ENCODE data around the gene KLF5. TPM values are rescaled to one million over a fixed set of nuclear protein-coding genes. Genes with fewer than 3 reads are reported as not detected.

The KLF5 gene
- total and polyA plus RNA-seq, 2 of the 4 experiments (the other 2 are of a cell fraction) = 5.4 to 8.8 TPM

GRCh38 chr13:73096173-73096572 is 37.4 kb downstream of the KLF5 start:
- dilution Hi-C loops (cut with HindIII; ENCODE audit: low sequenced_read_pairs, unreplicated experiment) = no loop called here
- POLR2A ChIA-PET (ENCODE audit: unreplicated experiment) = no interaction called here

More at GRCh38 chr13:73096173-73096572, 37.4 kb downstream of the KLF5 start:
- Histone ChIP-seq H2BK20ac (ENCODE audit: low read depth, low read length) (no peak overlapping the region), H2BK120ac (ENCODE audit: low read depth, low read length) (no peak overlapping the region), H3K56ac (ENCODE audit: extremely low read depth, insufficient read depth, low read length) (no peak overlapping the region), H4K8ac (ENCODE audit: low read depth in 2 of 2, low read length in 2 of 2) (no peak overlapping the region), H2BK5ac (ENCODE audit: low read depth, low read length, poor library complexity, severe bottlenecking) (no peak overlapping the region), H3K79me1 (ENCODE audit: low read depth in 1 of 2, low read length in 2 of 2) (no peaks in the 10 kb centered on the region), H3K4me1 (ENCODE audit: control insufficient read depth, insufficient read depth, low read length) (peaks cover 2% of the 10 kb centered on the region; the same call in 1 of the 2 replicates), H3K4me3 (ENCODE audit: insufficient read depth, low read depth, low read length) (no peak overlapping the region), H3K27ac (ENCODE audit: insufficient read depth, low read length) (no peak overlapping the region), H3K18ac (ENCODE audit: low read depth, low read length) (no peak overlapping the region), H4K91ac (ENCODE audit: insufficient read depth, low read depth, low read length) (no peak overlapping the region), H4K5ac (ENCODE audit: low read depth, low read length) (no peak overlapping the region), H3K14ac (replicated peaks; ENCODE audit: low read depth, low read length) (no peak overlapping the region), H3K4ac (ENCODE audit: low read depth, low read length) (no peak overlapping the region), H2AK5ac (ENCODE audit: low read depth, low read length) (no peak overlapping the region), H3K4me2 (ENCODE audit: low read depth, low read length) (no peak overlapping the region), H3K9me1 (ENCODE audit: insufficient read depth, low read length) (no peaks in the 10 kb centered on the region), H2BK15ac (ENCODE audit: low read depth, low read length) (no peak overlapping the region), H3K23ac (ENCODE audit: low read depth, low read length) (no peak overlapping the region), H3K9ac (ENCODE audit: low read depth, low read length) (no peak overlapping the region), H3K9me3 (ENCODE audit: control insufficient read depth, insufficient read depth, low read length) (no peaks in the 10 kb centered on the region), H3K27me3 (ENCODE audit: control insufficient read depth, insufficient read depth, low read length) (no peaks in the 10 kb centered on the region), H3K36me3 (ENCODE audit: control insufficient read depth, insufficient read depth, low read length) (no peaks in the 10 kb centered on the region), H2AFZ (replicated peaks; ENCODE audit: low read length, poor library complexity) (no peak overlapping the region), H2AK9ac (replicated peaks; ENCODE audit: low read depth, low read length, poor library complexity) (no peak overlapping the region), H4K20me1 (ENCODE audit: insufficient read depth, low read length) (no peaks in the 10 kb centered on the region)
- WGBS, 2 experiments (ENCODE audit: extremely low coverage in 2 of 2, insufficient read length in 1 of 2) = no CpG with 5 or more reads among the region's 2 CpGs
- DNase-seq (peak; percentile 38), ATAC-seq (ENCODE audit: low read depth) (no peak)
- intact Hi-C loops (cut with micrococcal nuclease) (no loop called here), in situ Hi-C loops (cut with MboI; ENCODE audit: low sequenced_read_pairs) (no loop called here)
- CTCF ChIA-PET = no interaction called here
- TF ChIP-seq BHLHE40 (IDR thresholded peaks at IDR 0.05; ENCODE audit: low read depth, low read length) = no peak
- TF ChIP-seq POLR2A (IDR thresholded peaks at IDR 0.05; ENCODE audit: low read depth, low read length) = no peak
- no peak for TF ChIP-seq MAZ (IDR thresholded peaks at IDR 0.05; ENCODE audit: borderline replicate concordance, low read depth, low read length)
- TF ChIP-seq MAFK (IDR thresholded peaks at IDR 0.05; ENCODE audit: low read depth, low read length) = no peak
- no TSS peak for BruUV-seq (replicated peaks)
